HG02763 (cell line): ENCODE data around the gene ANAPC5.

Experiments
- ATAC-seq: cut with Tn5 transposase; IDR thresholded peaks from one replicate; pipeline ENCODE4 v1.9.1; 2021; ENCODE audit warnings: mild to moderate bottlenecking, moderate library complexity; ENCODE audit not compliant: unreplicated experiment

Gene ANAPC5

GRCh38 chr12:121263206-121263935 lies 88.8 kb downstream of the ANAPC5 start:
- ATAC-seq, result no peak

GRCh38 chr12:121261398-121261797 lies 90.8 kb downstream of the ANAPC5 start:
- no peak for ATAC-seq

- no peak for ATAC-seq
Observed at GRCh38 chr12:121260091-121260490, 92.1 kb downstream of the ANAPC5 start.

GRCh38 chr12:121259074-121259473 lies 93.1 kb downstream of the ANAPC5 start:
- ATAC-seq, result no peak
